ENCODE results near the gene MUC3A. TPM values are rescaled to one million over a fixed set of nuclear protein-coding genes. Genes with fewer than 3 reads are reported as not detected.
A peak's percentile ranks its signal among the peaks of the same experiment; 100 is the strongest.

Gene MUC3A
- total RNA-seq, 1 experiment from 2014 or later = 29.2 TPM

DNA sequence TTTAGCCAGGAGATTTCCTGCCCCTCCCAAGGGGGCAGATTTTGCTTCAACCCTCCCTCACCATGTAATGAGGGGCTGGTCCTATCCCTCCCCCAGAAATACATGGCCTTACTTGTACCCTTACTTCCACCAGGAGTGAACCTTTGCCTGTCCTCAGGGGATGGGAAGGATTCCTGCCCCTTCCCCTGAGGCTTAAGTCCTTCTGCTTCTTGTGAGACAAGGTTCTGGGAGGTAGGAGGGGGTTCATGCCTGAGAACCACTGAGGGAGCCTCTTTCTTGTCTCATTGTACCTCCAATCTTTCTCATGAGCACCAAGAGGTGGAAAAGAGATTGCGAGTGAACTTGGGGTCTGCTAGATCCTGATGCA, 19.5 kb upstream of the MUC3A start:
- no peak overlapping the region for H2AK5ac ChIP-seq (ENCODE audit: insufficient read length, low read length)
- no peak overlapping the region for H4K91ac ChIP-seq (ENCODE audit: insufficient read length, low read depth, low read length)
- peak overlapping the region; percentile 33; the same call in 1 of the 2 replicates for H3K14ac ChIP-seq (ENCODE audit: insufficient read depth, low read length)
- WGBS (ENCODE audit: extremely low coverage, insufficient read length, low lambda C conversion rate) = no CpG with 5 or more reads among the region's 1 CpG
- no peaks in the 10 kb centered on the region for H4K20me1 ChIP-seq (ENCODE audit: control insufficient read depth, insufficient read depth, insufficient read length)
- H3K27ac ChIP-seq (ENCODE audit: insufficient read length, low read depth, low read length) = peak overlapping the region; percentile 76
- H2BK20ac ChIP-seq (ENCODE audit: low read depth, low read length, poor library complexity, severe bottlenecking) = no peak overlapping the region
- no peak overlapping the region for H2BK120ac ChIP-seq (ENCODE audit: low read depth, low read length, poor library complexity, severe bottlenecking)
- H3K79me1 ChIP-seq (ENCODE audit: insufficient read depth, low read depth, low read length, poor library complexity, severe bottlenecking) = no peaks in the 10 kb centered on the region
- no peak overlapping the region for H3K23ac ChIP-seq (ENCODE audit: insufficient read length, low read depth, low read length)
- H3K27ac Mint-ChIP-seq = peak overlapping the region; percentile 71 to 96 (median 95)
- H3K4me3 Mint-ChIP-seq = peak overlapping the region; percentile 2 to 53; a peak in 2 of 5 replicates
- H3K27me3 Mint-ChIP-seq (ENCODE audit: low read depth) = no peaks in the 10 kb centered on the region
- H3K4me2 ChIP-seq (ENCODE audit: insufficient read depth, insufficient read length, low read length) = peak overlapping the region; percentile 0
- no peaks in the 10 kb centered on the region for H3K79me2 ChIP-seq (ENCODE audit: insufficient read depth, low read length)
- H3K9ac ChIP-seq (ENCODE audit: extremely low read depth, insufficient read length, low read length) = no peak overlapping the region
- H2AFZ ChIP-seq (ENCODE audit: low read length) = no peak overlapping the region
- H3K56ac ChIP-seq (ENCODE audit: insufficient read length, low read depth, low read length) = no peak overlapping the region
- H3K27me3 ChIP-seq (ENCODE audit: insufficient read depth, low read length) = no peaks in the 10 kb centered on the region
- no peak overlapping the region for H4K5ac ChIP-seq (ENCODE audit: insufficient read length, low read depth, low read length)
- H3K9me3 Mint-ChIP-seq = peaks cover 21 to 27% of the 10 kb centered on the region in 2 experiments
- no peak overlapping the region for H4K8ac ChIP-seq (replicated peaks; ENCODE audit: insufficient read length, low read depth, low read length)
- no peak overlapping the region for H3K18ac ChIP-seq (ENCODE audit: insufficient read length, low read depth, low read length)
- peaks cover 2% of the 10 kb centered on the region for H3K23me2 ChIP-seq (ENCODE audit: insufficient read length, low read depth, low read length, poor library complexity, severe bottlenecking)
- peaks cover 17 to 19% of the 10 kb centered on the region in 2 experiments for H3K4me1 Mint-ChIP-seq
- H2BK15ac ChIP-seq (ENCODE audit: low read depth, low read length) = no peak overlapping the region
- H3K4ac ChIP-seq (ENCODE audit: low read depth, low read length) = no peak overlapping the region
- no peaks in the 10 kb centered on the region for H3K9me3 ChIP-seq (ENCODE audit: control insufficient read depth, low read depth, low read length)
- H3K36me3 Mint-ChIP-seq (ENCODE audit: insufficient read depth in 1 of 3, low read depth in 3 of 3) = peaks cover 12 to 21% (median 13%) of the 10 kb centered on the region in 3 experiments
- DNase-seq = no peak
- TF ChIP-seq CTCF (conservative IDR thresholded peaks at IDR 0.05) = no peak
- no peak overlapping the region for H2BK12ac ChIP-seq (ENCODE audit: insufficient read length, low read depth, low read length)
- H2BK5ac ChIP-seq (ENCODE audit: insufficient read length, low read length) = no peak overlapping the region
- H3K4me1 ChIP-seq (ENCODE audit: insufficient read depth, low read length) = peaks cover 8% of the 10 kb centered on the region; the same call in 1 of the 2 replicates
- no peak overlapping the region for H3T11ph ChIP-seq (ENCODE audit: low read length)

Measured in H9 (cell line).